Measurements from ENCODE around the gene OVCH1.

The OVCH1 gene

DNA sequence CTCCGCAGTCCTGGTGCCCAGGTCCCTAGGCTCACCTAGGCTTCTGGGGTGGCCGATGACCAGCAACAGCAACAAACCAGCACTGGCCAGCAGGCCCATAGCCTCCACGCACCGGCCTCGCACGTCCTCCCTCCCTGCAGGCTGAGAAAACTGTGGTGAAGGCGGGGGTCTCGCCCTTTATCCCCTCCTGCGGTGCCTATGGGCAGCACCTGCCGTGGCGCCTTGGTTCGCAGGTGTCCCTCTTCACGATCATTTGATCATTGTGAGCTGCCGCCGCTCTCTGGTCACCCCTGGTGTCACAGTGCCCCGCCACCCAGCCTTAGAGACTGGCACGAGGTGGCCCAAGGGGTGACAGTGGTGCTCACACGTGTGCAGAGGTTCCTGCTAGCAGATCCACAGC lies at the start of gene OVCH1:
OVCH1 (minus strand) TSS at position 99 of the 400 bp plus-strand sequence; CDS start at position 99, 0 bp downstream.
- no peak for DNase-seq (ENCODE audit: low spot score)

DNA sequence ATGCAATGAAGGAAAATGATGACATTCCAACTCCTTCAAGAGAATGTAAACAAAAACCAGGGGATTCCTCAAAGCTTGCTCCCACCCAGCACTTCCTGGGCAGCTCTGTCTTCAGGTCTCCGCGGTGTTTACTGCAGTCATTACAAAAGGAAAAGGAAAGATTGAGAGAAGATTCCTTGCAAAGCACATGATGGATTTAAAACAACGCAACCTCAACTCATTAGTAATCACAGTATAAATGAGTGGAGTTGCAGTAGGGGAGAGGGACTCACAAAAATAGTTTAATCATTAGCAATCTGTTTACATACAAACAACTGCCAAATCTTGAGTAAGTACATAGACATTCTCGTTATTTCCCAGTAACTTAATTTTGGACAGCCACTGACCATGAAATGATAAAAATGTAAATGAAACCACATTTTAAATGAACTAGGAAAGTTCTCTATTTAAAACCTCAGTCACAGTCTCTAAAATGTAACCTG lies 49.7 kb upstream of the OVCH1 start:
- DNase-seq (ENCODE audit: low spot score), result no peak

GRCh38 chr12:29546000-29546399 lies 48.5 kb upstream of the OVCH1 start:
- DNase-seq (ENCODE audit: low spot score), result no peak

- DNase-seq (ENCODE audit: low spot score), result no peak
Measured at GRCh38 chr12:29545102-29545467, 47.6 kb upstream of the OVCH1 start.

DNA sequence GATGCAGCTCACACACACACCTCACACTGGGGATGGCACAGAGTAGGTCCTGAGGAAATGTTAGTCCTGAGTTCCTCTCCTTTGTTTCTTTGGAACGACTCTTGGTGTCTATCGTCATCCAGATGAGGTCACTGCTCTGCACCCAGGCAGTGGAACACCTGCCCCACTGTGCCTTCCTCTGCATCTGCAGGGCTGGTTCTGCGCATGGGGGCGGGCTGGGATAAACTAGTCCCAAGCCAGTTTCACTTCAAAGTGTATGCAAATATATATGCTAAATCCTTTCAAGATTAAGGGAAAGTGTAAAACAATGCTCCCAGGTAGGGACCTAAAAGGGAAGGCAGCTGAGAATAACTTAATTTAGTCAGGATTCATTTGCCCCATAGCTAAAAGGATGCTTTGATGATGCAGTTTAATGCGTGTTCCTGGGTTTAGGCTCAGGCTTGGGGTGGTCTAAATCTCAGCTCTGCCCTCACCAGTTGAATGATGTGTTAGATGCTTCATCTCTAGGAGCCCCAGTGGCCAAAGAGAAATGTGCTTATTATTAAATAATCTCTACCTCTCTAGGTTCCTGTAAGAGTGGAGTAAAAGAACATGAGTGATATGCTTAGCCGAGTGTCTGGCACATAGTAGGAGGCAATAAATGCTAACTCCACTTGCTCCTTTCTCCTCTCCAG lies 47.1 kb upstream of the OVCH1 start:
- DNase-seq (ENCODE audit: low spot score), result no peak

- DNase-seq (ENCODE audit: low spot score), result no peak
Measured at GRCh38 chr12:29543036-29543435, 45.5 kb upstream of the OVCH1 start.

DNA sequence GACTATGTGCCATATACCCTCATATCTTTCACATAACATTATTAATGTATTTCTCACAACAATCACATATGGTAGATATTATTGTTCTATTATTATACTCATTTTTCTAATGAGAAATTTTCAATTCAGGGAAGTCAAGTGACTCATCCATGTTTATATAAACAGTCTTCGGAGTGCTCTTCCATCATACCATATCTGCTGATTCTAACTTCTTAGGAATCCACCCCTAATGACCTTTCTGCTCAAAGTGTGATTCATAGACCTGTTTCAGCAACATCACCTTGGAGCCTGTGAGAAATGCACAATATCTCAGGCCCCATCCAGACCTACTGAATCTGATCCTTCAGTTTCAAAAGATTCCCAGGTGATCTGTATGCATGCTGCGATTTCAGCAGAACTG lies 39.8 kb upstream of the OVCH1 start:
- no peak for DNase-seq (ENCODE audit: low spot score)

- DNase-seq (ENCODE audit: low spot score), result no peak
Measured at GRCh38 chr12:29534935-29535334, 37.4 kb upstream of the OVCH1 start.

GRCh38 chr12:29533815-29534489 lies 36.5 kb upstream of the OVCH1 start:
- DNase-seq (ENCODE audit: low spot score), result no peak

DNA sequence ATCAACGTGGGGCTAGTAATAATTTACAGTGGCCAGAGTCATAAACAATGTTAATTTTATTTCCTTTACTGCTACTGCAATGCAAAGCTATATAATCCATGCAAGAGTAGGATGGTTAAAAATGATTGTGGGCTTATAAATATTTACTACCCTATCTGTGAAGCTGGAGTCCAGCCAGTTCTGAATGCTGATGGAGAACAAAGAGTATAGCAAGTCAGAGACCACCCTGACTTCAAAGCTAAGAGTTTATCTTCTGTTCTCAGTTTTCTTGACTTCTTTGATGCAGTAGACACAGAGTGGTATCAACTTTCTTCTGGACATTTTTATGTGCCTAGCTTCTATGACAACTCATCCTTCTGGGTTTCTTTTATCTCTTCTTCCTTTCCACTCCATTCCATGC lies 34.0 kb upstream of the OVCH1 start:
- no peak for DNase-seq (ENCODE audit: low spot score)

DNA sequence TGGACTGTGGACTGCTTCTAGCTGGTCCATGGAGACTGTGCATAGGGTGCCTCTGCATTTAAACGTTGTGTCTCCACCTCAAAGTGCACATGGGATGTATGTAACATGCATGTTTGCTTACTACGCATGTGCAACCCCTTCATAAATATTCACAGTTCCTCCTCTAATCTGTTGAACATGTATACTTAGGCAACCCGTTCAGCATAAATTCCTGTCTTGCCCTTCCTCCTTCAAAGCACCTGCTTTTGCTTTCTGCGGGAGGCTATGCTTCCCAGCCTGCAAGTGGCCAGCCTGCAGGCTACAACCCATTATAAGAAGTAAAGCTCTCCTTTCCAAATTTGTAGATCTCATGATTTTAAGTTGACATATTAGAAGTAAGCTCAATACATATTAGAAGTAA lies 33.0 kb upstream of the OVCH1 start:
- no peak for DNase-seq (ENCODE audit: low spot score)

- DNase-seq (ENCODE audit: low spot score), result no peak
Measured at GRCh38 chr12:29528161-29528560, 30.7 kb upstream of the OVCH1 start.

- no peak for DNase-seq (ENCODE audit: low spot score)
Measured at GRCh38 chr12:29521951-29522350, 24.5 kb upstream of the OVCH1 start.

- DNase-seq (ENCODE audit: low spot score), result no peak
Measured at GRCh38 chr12:29519585-29520182, 22.2 kb upstream of the OVCH1 start.

GRCh38 chr12:29518407-29518806 lies 20.9 kb upstream of the OVCH1 start:
- DNase-seq (ENCODE audit: low spot score), result no peak

DNA sequence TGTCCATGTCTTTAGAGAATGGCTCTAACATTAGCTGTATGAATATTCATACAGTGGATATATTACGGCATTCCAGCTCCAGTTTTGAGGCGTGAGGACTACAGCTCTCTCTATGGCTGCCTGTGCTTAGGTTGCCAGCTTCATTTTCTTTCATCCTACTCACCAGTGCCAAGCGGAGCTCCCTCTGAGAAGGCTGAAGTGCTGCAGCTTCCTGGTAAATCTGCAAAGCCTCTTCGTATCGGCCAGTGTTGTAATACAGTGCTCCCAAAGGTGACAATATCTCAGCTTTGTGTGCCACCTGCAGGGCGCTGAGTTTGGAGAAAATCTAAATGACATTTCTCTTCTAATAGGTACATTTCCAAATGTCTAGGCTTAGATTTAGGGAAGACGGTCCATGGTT lies 19.8 kb upstream of the OVCH1 start:
- no peak for DNase-seq (ENCODE audit: low spot score)

DNA sequence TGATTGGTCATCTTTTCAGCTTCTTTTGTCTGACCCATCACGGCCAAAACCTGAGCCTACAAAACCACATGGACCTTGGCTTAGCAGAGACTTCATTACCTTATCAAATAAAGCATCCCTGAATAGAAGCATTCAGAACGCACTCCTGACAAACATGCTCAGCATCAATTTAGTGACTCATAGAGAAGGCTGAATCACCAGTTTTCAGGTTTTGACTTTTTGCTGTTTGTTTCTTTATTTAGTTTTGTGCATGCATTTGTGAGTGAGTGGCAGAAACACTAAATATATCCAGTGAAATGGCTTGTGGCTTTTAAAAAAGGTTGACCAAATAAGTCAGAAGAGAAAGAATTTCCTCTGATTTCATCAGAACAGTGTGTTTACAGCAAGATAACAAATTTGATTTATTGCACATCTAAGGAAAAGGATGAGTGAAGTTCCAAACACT lies 19.0 kb upstream of the OVCH1 start:
- DNase-seq (ENCODE audit: low spot score), result no peak

DNA sequence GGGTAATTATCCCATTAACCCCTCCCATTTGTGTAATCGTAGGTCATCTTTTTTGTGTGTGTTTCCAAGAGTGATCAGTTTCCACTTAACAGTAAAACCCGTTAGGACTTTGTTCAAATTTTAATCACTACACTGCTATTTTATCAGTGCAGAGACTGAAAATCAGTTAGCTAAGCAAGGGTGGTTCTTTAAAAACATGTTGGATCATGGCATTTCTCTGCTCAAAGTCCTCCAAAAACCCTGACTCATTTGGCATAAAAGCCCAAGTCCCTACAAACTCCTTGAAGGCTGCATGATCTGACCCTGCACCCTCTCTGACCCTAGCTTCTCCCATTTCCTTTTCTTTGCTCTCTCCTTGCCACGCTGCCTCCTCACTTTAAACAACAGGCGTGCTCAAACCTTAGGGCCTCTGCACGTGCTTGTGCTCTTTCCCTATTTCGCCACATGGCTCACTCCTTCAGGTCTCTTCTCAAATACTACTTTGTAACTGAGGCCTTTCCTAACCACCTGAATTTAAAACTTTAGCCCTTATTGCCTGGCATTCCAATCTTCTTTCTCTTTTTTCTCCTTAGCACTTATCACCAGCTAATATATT lies 13.2 kb upstream of the OVCH1 start:
- DNase-seq (ENCODE audit: low spot score), result no peak

DNA sequence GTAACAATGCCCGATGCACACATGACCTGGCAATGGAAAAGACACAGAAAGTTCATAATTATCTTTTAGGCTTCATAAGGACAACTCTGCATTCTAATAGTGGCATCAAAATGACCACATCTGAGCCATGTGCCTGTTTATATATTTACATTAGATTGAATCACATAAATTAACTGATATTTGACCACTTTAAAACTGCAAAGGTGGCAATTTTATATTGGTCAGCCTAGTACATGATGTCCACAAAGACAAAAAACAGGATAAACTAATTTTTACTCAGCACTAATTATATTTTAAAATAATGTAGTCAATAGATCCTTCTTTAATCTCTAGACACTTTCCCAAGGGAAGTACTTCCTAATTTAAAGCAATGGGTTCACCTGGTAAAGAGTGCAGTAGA lies 12.0 kb upstream of the OVCH1 start:
- DNase-seq (ENCODE audit: low spot score), result no peak

DNA sequence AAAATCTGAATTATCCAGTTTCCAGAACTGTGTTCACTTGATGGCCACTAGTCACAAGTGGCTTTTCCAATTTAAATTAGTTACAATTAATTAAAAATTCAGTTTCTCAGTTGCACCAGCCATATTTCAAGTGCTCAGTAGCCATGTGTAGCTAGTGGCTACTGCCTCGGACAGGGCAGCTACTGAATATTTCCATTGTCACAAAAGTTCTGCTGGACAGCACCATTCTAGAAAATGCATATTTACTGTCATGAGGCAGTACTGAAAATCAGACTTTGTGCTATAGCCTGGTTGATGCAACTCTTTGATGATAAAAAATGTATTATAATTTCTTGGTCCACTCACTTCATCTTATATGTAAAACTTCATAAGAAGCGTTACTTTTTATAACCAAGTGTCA lies 11.5 kb upstream of the OVCH1 start:
- DNase-seq (ENCODE audit: low spot score), result no peak

DNA sequence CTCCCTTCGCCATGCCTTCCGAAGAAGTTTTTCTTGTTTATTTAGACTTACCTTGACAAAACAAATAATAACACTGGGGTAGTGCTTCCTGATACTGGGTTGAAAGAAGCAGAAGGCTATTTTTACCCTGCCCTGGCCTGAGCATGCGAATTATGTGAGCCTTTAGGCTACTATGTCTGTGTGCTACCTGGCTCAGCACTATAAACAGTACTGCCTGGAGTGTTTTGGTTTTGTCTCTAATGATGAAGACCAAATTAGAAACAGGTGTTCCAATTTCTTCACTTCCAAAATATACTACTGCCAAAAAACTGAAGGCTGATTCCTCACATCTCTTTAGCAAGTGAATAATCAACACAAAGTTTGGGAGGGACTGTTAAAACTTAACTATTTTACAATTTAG lies 7.6 kb upstream of the OVCH1 start:
- DNase-seq (ENCODE audit: low spot score), result no peak

DNA sequence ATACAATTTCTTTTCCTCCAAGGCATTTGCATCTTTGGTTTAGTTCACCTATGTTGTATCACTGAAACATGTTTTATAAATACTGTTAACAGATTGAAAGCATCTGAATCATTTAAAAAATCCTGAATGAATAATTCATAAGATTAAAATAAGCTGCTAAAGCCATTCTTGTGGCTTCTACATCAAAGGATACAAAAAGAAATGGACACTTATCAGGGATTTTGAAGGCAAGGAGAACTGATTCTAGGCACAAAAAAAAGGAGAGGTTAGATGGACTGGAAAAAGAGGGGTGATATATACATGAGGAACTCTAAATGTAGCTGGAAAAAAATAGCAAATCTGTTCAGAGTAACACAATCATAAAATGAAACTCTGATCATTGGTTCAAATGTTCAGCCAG lies 5.8 kb upstream of the OVCH1 start:
- DNase-seq (ENCODE audit: low spot score), result no peak

DNA sequence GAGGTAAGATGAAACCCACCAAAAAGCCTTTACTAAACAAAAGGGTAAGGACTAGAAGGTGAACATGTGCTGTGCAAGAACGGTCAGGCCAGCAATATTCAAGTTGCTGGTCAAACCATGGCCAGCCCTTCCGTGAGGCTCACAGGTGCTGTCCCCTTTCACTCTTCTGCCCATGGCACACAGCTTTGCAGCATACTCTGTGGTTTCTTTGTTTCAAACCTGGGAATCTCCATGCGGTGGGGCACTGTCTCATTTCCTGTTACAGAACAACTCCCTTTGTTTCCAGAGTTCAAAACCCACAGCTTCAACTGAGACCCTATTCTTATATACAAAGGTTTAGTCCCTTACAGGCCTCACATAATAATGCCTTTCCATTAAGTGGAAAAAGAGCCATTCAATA lies 1.7 kb upstream of the OVCH1 start:
- no peak for DNase-seq (ENCODE audit: low spot score)
